ENCODE data around the gene KCNN1.
A peak's percentile ranks its signal among the peaks of the same experiment; 100 is the strongest.

The KCNN1 gene

DNA sequence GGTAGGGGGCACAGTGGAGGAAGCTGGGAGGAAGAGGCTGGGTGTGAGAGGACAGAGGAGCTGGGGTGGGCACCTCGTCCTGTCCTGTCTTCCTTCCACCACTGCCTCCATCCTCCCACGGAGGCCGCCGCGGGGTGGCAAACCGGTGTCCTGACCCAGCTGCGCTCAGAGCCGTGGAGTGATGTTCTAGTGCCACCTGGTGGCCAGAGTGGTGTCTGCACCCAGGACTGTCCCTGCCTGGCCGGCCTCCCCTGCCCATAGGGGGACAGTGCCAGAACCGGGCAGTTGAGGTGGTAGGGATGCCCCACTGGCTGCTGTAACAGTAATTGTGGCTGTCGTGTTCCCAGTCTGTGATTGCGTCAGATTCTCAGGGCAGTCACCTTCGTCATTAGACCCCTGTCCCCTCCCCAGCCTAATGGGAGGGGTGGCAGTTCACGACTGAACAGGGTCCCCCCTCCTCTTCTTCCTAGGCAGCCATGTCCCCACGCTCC is 30.0 kb downstream of the KCNN1 start (continued):
- peak; percentile 86 for TF ChIP-seq ZNF654 (tag by site-specific recombination; IDR thresholded peaks at IDR 0.05; ENCODE audit: low read depth)
- peak; percentile 71 for TF ChIP-seq EGR2 (tag by site-specific recombination; IDR thresholded peaks at IDR 0.05; ENCODE audit: low read depth)
- peak; percentile 84 for TF ChIP-seq ZIC2 (tag by site-specific recombination; IDR thresholded peaks at IDR 0.05)
- peak; percentile 59 for TF ChIP-seq ZNF366 (tag by site-specific recombination; conservative IDR thresholded peaks at IDR 0.05)
- TF ChIP-seq ZNF391 (tag by site-specific recombination; IDR thresholded peaks at IDR 0.05; ENCODE audit: borderline replicate concordance, low read depth), result no peak
- TF ChIP-seq ZNF660 (tag by site-specific recombination; IDR thresholded peaks at IDR 0.05), result 0 out of 2 replicates have a peak, but pooled peaks have one; percentile 43
- TF ChIP-seq ZBTB48 (tag by site-specific recombination; IDR thresholded peaks at IDR 0.05), result 0 out of 2 replicates have a peak, but pooled peaks have one; percentile 50
- no peak for TF ChIP-seq TRIM28 (IDR thresholded peaks at IDR 0.05; ENCODE audit: borderline replicate concordance, low read length)
- no peak for TF ChIP-seq MZF1 (tag by site-specific recombination; IDR thresholded peaks at IDR 0.05; ENCODE audit: borderline replicate concordance)
- peak; percentile 61 for TF ChIP-seq ZNF121 (tag by site-specific recombination; IDR thresholded peaks at IDR 0.05)
- TF ChIP-seq BCL11A (tag by site-specific recombination; IDR thresholded peaks at IDR 0.05; ENCODE audit: low read depth), result no peak
- TF ChIP-seq PRDM2 (tag by site-specific recombination; IDR thresholded peaks at IDR 0.05; ENCODE audit: borderline replicate concordance), result no peak
- TF ChIP-seq TSHZ1 (tag by site-specific recombination; IDR thresholded peaks at IDR 0.05; ENCODE audit: borderline replicate concordance), result no peak
- TF ChIP-seq, protein P1, sequence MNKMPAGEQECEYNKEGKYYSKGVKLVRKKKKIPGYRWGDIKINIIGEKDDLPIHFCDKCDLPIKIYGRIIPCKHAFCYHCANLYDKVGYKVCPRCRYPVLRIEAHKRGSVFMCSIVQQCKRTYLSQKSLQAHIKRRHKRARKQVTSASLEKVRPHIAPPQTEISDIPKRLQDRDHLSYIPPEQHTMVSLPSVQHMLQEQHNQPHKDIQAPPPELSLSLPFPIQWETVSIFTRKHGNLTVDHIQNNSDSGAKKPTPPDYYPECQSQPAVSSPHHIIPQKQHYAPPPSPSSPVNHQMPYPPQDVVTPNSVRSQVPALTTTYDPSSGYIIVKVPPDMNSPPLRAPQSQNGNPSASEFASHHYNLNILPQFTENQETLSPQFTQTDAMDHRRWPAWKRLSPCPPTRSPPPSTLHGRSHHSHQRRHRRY (tag by site-specific recombination; IDR thresholded peaks at IDR 0.05), result no peak
- peak; percentile 42 for TF ChIP-seq ZBTB17 (tag by site-specific recombination; IDR thresholded peaks at IDR 0.05)
- peak; percentile 51; the same call in 1 of the 2 replicates for TF ChIP-seq SP7 (tag by site-specific recombination; IDR thresholded peaks at IDR 0.05)
- peak; percentile 84 for TF ChIP-seq GLIS1 (tag by site-specific recombination; IDR thresholded peaks at IDR 0.05)
- peak; percentile 61 for TF ChIP-seq ZEB2 (tag by site-specific recombination; IDR thresholded peaks at IDR 0.05)
- no peak for TF ChIP-seq ZBTB49 (tag by site-specific recombination; IDR thresholded peaks at IDR 0.05; ENCODE audit: low read depth)
- TF ChIP-seq ZBTB10 (tag by site-specific recombination; IDR thresholded peaks at IDR 0.05), result 0 out of 2 replicates have a peak, but pooled peaks have one; percentile 37
- no peak for TF ChIP-seq ZNF138 (tag by site-specific recombination; IDR thresholded peaks at IDR 0.05; ENCODE audit: borderline replicate concordance)
- no peak for TF ChIP-seq ZNF549 (tag by site-specific recombination; IDR thresholded peaks at IDR 0.05)
- TF ChIP-seq ZNF394 (tag by site-specific recombination; IDR thresholded peaks at IDR 0.05; ENCODE audit: borderline replicate concordance), result 0 out of 2 replicates have a peak, but pooled peaks have one; percentile 22
- 0 out of 2 replicates have a peak, but pooled peaks have one; percentile 29 for TF ChIP-seq BCL11B (tag by site-specific recombination; IDR thresholded peaks at IDR 0.05; ENCODE audit: low read depth)

Data from HEK293 (cell line).